HepG2 (cell line): Measurements from ENCODE around the gene SUPT20HL1. TPM values are rescaled to one million over a fixed set of nuclear protein-coding genes. Genes with fewer than 3 reads are reported as not detected.
A peak's percentile ranks its signal among the peaks of the same experiment; 100 is the strongest.

ENCODE experiments used
- ATAC-seq: fragments of 200-7000 bp; cut with Tn5 transposase; 3 replicates; pipeline ENCODE4 v1.9.1; 2020; ENCODE audit warnings: mild to moderate bottlenecking, moderate library complexity
- BruUV-seq: library from RNA; stranded (reverse); fragments of 400-500 nt; replicated peaks from 2 replicates; lab custom pipeline; 2021; lab: Mats Ljungman, UMichigan
- CTCF ChIA-PET: fragments of 300-600 bp; formaldehyde crosslinking; extraction: SDS; loops from one replicate; lab custom pipeline; 2021; ENCODE audit warnings: low total read pairs, inconsistent platforms, low intra/inter-chr PET ratio; lab: Yijun Ruan, JAX
- POLR2A ChIA-PET: fragments of 350-600 bp; sonication (Branson Sonifier 250); formaldehyde crosslinking; loops from one replicate; lab custom pipeline; 2020; ENCODE audit warnings: antibody characterized with exemption, inconsistent platforms; lab: Yijun Ruan, JAX
- DNase-seq: peaks from one replicate; pipeline ENCODE4 v3.0.0-alpha.2; 2015; ENCODE audit warnings: low spot score
- FAIRE-seq: peaks from 3 replicates; lab custom pipeline; 2011; peaks lifted over from hg19 to GRCh38; lab: Jason Lieb, UNC
- H2AFZ ChIP-seq: one replicate; pipeline ENCODE4 v1.6.1; 2011; ENCODE audit warnings: low read length, inconsistent platforms
- H3K27ac ChIP-seq: fragments of 300-600 bp; 3 replicates; pipeline ENCODE4 v1.8.0; 2011; ENCODE audit warnings: mixed run types, mild to moderate bottlenecking, mixed read lengths, low read length, inconsistent platforms; ENCODE audit not compliant: insufficient read depth; ENCODE audit errors: extremely low read length
- H3K27me3 ChIP-seq, 2 experiments: fragments of 200-600 bp in 1 of 2; 2 replicates in 1 of 2; 3 replicates in 1 of 2; pipeline versions ENCODE4 v1.6.0 to v1.8.0; 2011; ENCODE audit warnings: low read length in 2 of 2, mild to moderate bottlenecking in 2 of 2, moderate library complexity in 2 of 2, inconsistent platforms in 1 of 2; ENCODE audit not compliant: insufficient read depth in 2 of 2, control insufficient read depth in 1 of 2
- H3K36me3 ChIP-seq, 2 experiments: fragments of 200-600 bp in 1 of 2; replicated peaks in 1 of 2; 2 replicates in 1 of 2; 3 replicates in 1 of 2; pipeline versions ENCODE4 v1.5.1 to v1.8.0; 2011; ENCODE audit warnings: low read length in 2 of 2, inconsistent platforms in 1 of 2; ENCODE audit not compliant: insufficient read depth in 2 of 2, control insufficient read depth in 1 of 2
- H3K4me1 ChIP-seq: 2 replicates; pipeline ENCODE4 v1.5.1; 2012; ENCODE audit warnings: low read length, inconsistent platforms; ENCODE audit not compliant: insufficient read depth
- H3K4me2 ChIP-seq: 2 replicates; pipeline ENCODE4 v1.6.0; 2011; ENCODE audit warnings: low read depth, low read length, inconsistent platforms
- H3K4me3 ChIP-seq, 3 experiments: fragments of 200-600 bp in 1 of 3; sonication (generic), shearing (Covaris generic) in 1 of 3; replicated peaks in 1 of 3; 2 replicates each; pipeline ENCODE4 v1.5.1; 2011 to 2016; ENCODE audit warnings: low read length in 3 of 3, inconsistent platforms in 2 of 3, low read depth in 2 of 3, mild to moderate bottlenecking in 2 of 3, control low read depth in 1 of 3, mixed read lengths in 1 of 3; ENCODE audit not compliant: insufficient read depth in 1 of 3
- H3K79me2 ChIP-seq: one replicate; pipeline ENCODE4 v1.6.1; 2011; ENCODE audit warnings: low read length, inconsistent platforms; ENCODE audit not compliant: insufficient read depth
- H3K9ac ChIP-seq: 2 replicates; pipeline ENCODE4 v1.6.0; 2011; ENCODE audit warnings: mild to moderate bottlenecking, low read depth, low read length, inconsistent platforms; ENCODE audit not compliant: insufficient read depth
- H3K9me3 ChIP-seq: 2 replicates; pipeline ENCODE4 v1.5.1; 2012; ENCODE audit warnings: mild to moderate bottlenecking, low read length
- H4K20me1 ChIP-seq: 2 replicates; pipeline ENCODE4 v1.6.0; 2011; ENCODE audit warnings: inconsistent platforms, mild to moderate bottlenecking, low read length, moderate library complexity; ENCODE audit not compliant: insufficient read depth
- HDAC6 ChIP-seq: fragments of 200-600 bp; sonication (generic); IDR thresholded peaks from 2 replicates; pipeline ENCODE4 v1.7.0; 2017; ENCODE audit warnings: mild to moderate bottlenecking, antibody characterized with exemption, low read length, low read depth
- HOXD1 ChIP-seq: sonication (generic); formaldehyde crosslinking; IDR thresholded peaks from 2 replicates; pipeline ENCODE4 v1.5.0; 2020; ENCODE audit warnings: missing genetic modification reagents
- KLF16 ChIP-seq, 2 experiments: sonication (generic) in 1 of 2; formaldehyde crosslinking in 1 of 2; IDR thresholded peaks; 2 replicates each; pipeline versions ENCODE4 v1.6.1 to v1.8.0; 2016 to 2023; ENCODE audit warnings: missing genetic modification reagents in 2 of 2, missing compliant biosample characterization in 1 of 2
- MYNN ChIP-seq: sonication (generic); formaldehyde crosslinking; IDR thresholded peaks from 2 replicates; pipeline ENCODE4 v1.4.0; 2020; ENCODE audit warnings: mild to moderate bottlenecking, low read depth, missing genetic modification reagents
- ZBTB20 ChIP-seq: sonication (generic); formaldehyde crosslinking; IDR thresholded peaks from 2 replicates; pipeline ENCODE4 v1.8.1; 2023; ENCODE audit warnings: missing genetic modification reagents, low read depth, mild to moderate bottlenecking, borderline replicate concordance
- WGBS: methylation state at CpG from one replicate; pipeline ENCODE4 v1.1.6; 2017; ENCODE audit warnings: low lambda C conversion rate; 5-methylcytosine and 5-hydroxymethylcytosine counted together
- in situ Hi-C: cut with HindIII; loops from 2 replicates; pipeline ENCODE4 v1.10.0; 2017; ENCODE audit warnings: low pct_unique_long_range_greater_than_20kb; ENCODE audit not compliant: extremely low pct_ligation_motif_present
- intact Hi-C: fragments of 100-400 bp; cut with micrococcal nuclease; formaldehyde crosslinking; loops from one replicate; pipeline ENCODE4 v1.10.0; 2022; ENCODE audit not compliant: unreplicated experiment
- polyA plus RNA-seq, 8 experiments: library from polyadenylated mRNA; depleted of rRNA in 3 of 8; stranded (reverse) in 7 of 8; unstranded in 1 of 8; fragments of >200 nt; fragmentation: Illumina TruSeq in 4 of 8; extraction: Trizol in 4 of 8; gene quantifications; 2 replicates each; pipeline versions ENCODE4 v1.2.1 to v1.2.3, GENCODE V29; 2011 to 2016; ENCODE audit warnings: low read depth in 4 of 8, missing spikeins in 1 of 8, mixed read lengths in 1 of 8; ENCODE audit not compliant: insufficient read depth in 1 of 8
- total RNA-seq, 5 experiments: library from RNA; depleted of rRNA; stranded (reverse); fragments of >200 nt; fragmentation: Illumina TruSeq; extraction: Trizol; gene quantifications; 2 replicates each; pipeline ENCODE4 v1.2.3, GENCODE V29; 2016; ENCODE audit warnings: low read depth in 1 of 5
- TF ChIP-seq, protein P1 (sequence below), 2 experiments: IDR thresholded peaks; 2 replicates each; pipeline ENCODE4 v1.6.1; 2011 to 2012; ENCODE audit warnings: low read length in 2 of 2, borderline replicate concordance in 1 of 2, low read depth in 1 of 2, mild to moderate bottlenecking in 1 of 2, moderate library complexity in 1 of 2
- TF ChIP-seq, protein P2 (sequence below): sonication (generic); formaldehyde crosslinking; IDR thresholded peaks from 2 replicates; pipeline ENCODE4 v1.4.0; 2020; ENCODE audit warnings: missing genetic modification reagents, mild to moderate bottlenecking, borderline replicate concordance
- TF ChIP-seq, protein P3 (sequence below): sonication (generic); formaldehyde crosslinking; IDR thresholded peaks from 2 replicates; pipeline ENCODE4 v1.4.0; 2020; ENCODE audit warnings: missing genetic modification reagents, borderline replicate concordance

Gene SUPT20HL1
- total and polyA plus RNA-seq, 2 of the 13 experiments (the other 11 are each of a cell fraction or from before 2014, with no cell fraction given): not detected

DNA sequence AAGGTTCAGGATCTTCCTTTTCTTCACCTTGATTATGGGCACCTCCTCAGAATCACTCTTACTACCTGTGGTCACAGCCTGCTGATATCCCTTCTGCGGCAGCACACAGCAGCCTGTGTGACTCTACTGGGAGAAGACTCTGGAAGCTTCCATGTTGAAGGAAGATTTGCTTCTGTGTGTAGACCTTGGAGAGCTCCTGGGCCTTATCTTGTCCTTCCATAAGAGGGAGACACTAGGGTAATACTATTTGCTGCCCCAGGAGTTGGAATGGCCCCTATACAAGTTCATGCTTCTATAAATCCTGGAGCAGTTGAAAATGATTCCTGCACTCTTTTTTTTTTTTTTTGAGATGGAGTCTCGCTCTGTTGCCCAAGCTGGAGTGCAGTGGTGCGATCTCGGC, 10.2 kb upstream of the SUPT20HL1 start:
- in situ Hi-C loops (no loop called here), intact Hi-C loops (no loop called here)
- ChIA-PET CTCF (no interaction called here), POLR2A (no interaction called here)
- H3K9ac ChIP-seq: no peak overlapping the region
- no TSS peak for BruUV-seq
- no peaks in the 10 kb centered on the region for H3K9me3 ChIP-seq
- ATAC-seq: no peak
- no peak overlapping the region for H2AFZ ChIP-seq
- no peak overlapping the region for H3K27ac ChIP-seq
- TF ChIP-seq, protein P1, sequence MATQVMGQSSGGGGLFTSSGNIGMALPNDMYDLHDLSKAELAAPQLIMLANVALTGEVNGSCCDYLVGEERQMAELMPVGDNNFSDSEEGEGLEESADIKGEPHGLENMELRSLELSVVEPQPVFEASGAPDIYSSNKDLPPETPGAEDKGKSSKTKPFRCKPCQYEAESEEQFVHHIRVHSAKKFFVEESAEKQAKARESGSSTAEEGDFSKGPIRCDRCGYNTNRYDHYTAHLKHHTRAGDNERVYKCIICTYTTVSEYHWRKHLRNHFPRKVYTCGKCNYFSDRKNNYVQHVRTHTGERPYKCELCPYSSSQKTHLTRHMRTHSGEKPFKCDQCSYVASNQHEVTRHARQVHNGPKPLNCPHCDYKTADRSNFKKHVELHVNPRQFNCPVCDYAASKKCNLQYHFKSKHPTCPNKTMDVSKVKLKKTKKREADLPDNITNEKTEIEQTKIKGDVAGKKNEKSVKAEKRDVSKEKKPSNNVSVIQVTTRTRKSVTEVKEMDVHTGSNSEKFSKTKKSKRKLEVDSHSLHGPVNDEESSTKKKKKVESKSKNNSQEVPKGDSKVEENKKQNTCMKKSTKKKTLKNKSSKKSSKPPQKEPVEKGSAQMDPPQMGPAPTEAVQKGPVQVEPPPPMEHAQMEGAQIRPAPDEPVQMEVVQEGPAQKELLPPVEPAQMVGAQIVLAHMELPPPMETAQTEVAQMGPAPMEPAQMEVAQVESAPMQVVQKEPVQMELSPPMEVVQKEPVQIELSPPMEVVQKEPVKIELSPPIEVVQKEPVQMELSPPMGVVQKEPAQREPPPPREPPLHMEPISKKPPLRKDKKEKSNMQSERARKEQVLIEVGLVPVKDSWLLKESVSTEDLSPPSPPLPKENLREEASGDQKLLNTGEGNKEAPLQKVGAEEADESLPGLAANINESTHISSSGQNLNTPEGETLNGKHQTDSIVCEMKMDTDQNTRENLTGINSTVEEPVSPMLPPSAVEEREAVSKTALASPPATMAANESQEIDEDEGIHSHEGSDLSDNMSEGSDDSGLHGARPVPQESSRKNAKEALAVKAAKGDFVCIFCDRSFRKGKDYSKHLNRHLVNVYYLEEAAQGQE (IDR thresholded peaks at IDR 0.05; ENCODE audit: borderline replicate concordance in 1 of 2, low read depth in 1 of 2, low read length in 2 of 2): peak in 1 of 2 experiments; percentile 67; a peak in 1 of 4 replicates
- no peak for TF ChIP-seq HOXD1 (CRISPR knock-in tag)
- H3K4me1 ChIP-seq: no peaks in the 10 kb centered on the region
- no peaks in the 10 kb centered on the region for H4K20me1 ChIP-seq
- no peak overlapping the region for H3K4me2 ChIP-seq
- WGBS: 40% methylated on average over 3 of the region's 4 CpGs
- H3K4me3 ChIP-seq: no peak overlapping the region
- DNase-seq: no peak
- FAIRE-seq: no peak
- no peaks in the 10 kb centered on the region for H3K79me2 ChIP-seq
- no peaks in the 10 kb centered on the region for H3K36me3 ChIP-seq
- H3K27me3 ChIP-seq: no peaks in the 10 kb centered on the region

DNA sequence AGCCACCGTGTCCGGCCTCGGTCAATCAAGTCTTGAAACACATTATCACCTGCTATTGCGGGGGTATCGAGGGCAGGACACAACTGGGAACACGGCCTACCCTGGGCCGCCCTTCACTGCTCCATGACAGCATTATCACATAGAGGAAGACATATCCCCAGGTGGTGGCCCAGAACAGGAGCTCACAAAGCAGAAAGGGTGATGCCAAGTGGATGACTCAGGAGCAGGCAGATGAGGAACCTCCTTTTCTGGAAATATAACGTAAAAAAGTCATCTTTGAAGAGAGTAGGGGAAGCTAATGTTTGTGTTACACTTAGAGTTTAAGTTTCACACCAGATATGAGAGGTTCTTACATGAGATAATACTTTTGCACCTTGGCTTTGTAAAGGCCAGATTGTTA, 5.3 kb upstream of the SUPT20HL1 start:
- no TSS peak for BruUV-seq
- Histone ChIP-seq H3K79me2 (no peaks in the 10 kb centered on the region), H3K36me3 (no peaks in the 10 kb centered on the region), H2AFZ (no peak overlapping the region), H3K9ac (no peak overlapping the region), H3K27me3 (no peaks in the 10 kb centered on the region), H3K9me3 (no peaks in the 10 kb centered on the region), H4K20me1 (no peaks in the 10 kb centered on the region), H3K4me3 (no peak overlapping the region), H3K4me1 (no peaks in the 10 kb centered on the region), H3K4me2 (no peak overlapping the region), H3K27ac (no peak overlapping the region)
- intact Hi-C loops (no loop called here), in situ Hi-C loops (no loop called here)
- POLR2A ChIA-PET: no interaction called here
- DNase-seq (no peak), FAIRE-seq (no peak), ATAC-seq (no peak)
- CTCF ChIA-PET: no interaction called here
- WGBS: 10% methylated on average over 3 of the region's 8 CpGs
- TF ChIP-seq, protein P2, sequence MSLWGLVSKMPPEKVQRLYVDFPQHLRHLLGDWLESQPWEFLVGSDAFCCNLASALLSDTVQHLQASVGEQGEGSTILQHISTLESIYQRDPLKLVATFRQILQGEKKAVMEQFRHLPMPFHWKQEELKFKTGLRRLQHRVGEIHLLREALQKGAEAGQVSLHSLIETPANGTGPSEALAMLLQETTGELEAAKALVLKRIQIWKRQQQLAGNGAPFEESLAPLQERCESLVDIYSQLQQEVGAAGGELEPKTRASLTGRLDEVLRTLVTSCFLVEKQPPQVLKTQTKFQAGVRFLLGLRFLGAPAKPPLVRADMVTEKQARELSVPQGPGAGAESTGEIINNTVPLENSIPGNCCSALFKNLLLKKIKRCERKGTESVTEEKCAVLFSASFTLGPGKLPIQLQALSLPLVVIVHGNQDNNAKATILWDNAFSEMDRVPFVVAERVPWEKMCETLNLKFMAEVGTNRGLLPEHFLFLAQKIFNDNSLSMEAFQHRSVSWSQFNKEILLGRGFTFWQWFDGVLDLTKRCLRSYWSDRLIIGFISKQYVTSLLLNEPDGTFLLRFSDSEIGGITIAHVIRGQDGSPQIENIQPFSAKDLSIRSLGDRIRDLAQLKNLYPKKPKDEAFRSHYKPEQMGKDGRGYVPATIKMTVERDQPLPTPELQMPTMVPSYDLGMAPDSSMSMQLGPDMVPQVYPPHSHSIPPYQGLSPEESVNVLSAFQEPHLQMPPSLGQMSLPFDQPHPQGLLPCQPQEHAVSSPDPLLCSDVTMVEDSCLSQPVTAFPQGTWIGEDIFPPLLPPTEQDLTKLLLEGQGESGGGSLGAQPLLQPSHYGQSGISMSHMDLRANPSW (CRISPR knock-in tag): no peak
- TF ChIP-seq, protein P3, sequence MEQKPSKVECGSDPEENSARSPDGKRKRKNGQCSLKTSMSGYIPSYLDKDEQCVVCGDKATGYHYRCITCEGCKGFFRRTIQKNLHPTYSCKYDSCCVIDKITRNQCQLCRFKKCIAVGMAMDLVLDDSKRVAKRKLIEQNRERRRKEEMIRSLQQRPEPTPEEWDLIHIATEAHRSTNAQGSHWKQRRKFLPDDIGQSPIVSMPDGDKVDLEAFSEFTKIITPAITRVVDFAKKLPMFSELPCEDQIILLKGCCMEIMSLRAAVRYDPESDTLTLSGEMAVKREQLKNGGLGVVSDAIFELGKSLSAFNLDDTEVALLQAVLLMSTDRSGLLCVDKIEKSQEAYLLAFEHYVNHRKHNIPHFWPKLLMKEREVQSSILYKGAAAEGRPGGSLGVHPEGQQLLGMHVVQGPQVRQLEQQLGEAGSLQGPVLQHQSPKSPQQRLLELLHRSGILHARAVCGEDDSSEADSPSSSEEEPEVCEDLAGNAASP (CRISPR knock-in tag): no peak
- TF ChIP-seq KLF16 (CRISPR knock-in tag; IDR thresholded peaks at IDR 0.05) (no peak), ZBTB20 (no peak), HDAC6 (no peak), MYNN (CRISPR knock-in tag) (no peak)
